CD4-positive, alpha-beta T cell (primary cell): ENCODE results near the gene EDN3. TPM values are rescaled to one million over a fixed set of nuclear protein-coding genes. Genes with fewer than 3 reads are reported as not detected.

ENCODE experiments used
- ATAC-seq: fragments of 200-7000 bp; cut with Tn5 transposase; one replicate; pipeline ENCODE4 v1.10.0; 2022; ENCODE audit warnings: mild to moderate bottlenecking; ENCODE audit not compliant: poor library complexity
- CTCF ChIA-PET: fragments of 350-600 bp; sonication (Branson Sonifier 250); formaldehyde crosslinking; loops from one replicate; lab custom pipeline; 2021; ENCODE audit warnings: antibody characterized with exemption, inconsistent platforms; lab: Charles Lee
- POLR2A ChIA-PET: fragments of 350-600 bp; sonication (Branson Sonifier 250); formaldehyde crosslinking; loops from one replicate; lab custom pipeline; 2021; ENCODE audit warnings: antibody characterized with exemption, inconsistent platforms; lab: Charles Lee
- DNase-seq, 14 experiments: peaks; one replicate each; pipeline ENCODE4 v3.0.0-alpha.2; 2013 to 2020; ENCODE audit warnings: mixed read lengths in 2 of 14
- H3K27ac ChIP-seq, 2 donors: one replicate each; pipeline versions ENCODE4 v1.5.1 to v1.7.0; 2013; ENCODE audit warnings: low read length in 2 of 2, low read depth in 1 of 2, mild to moderate bottlenecking in 1 of 2
- H3K27me3 ChIP-seq, 2 experiments: 1 replicate in 1 of 2; 2 replicates in 1 of 2; pipeline versions ENCODE4 v1.6.1 to v1.7.0; 2013; ENCODE audit warnings: low read length in 2 of 2, control low read depth in 1 of 2, mild to moderate bottlenecking in 1 of 2, moderate library complexity in 1 of 2; ENCODE audit not compliant: insufficient read depth in 2 of 2, control insufficient read depth in 1 of 2
- H3K36me3 ChIP-seq: one replicate; pipeline ENCODE4 v1.6.1; 2013; ENCODE audit warnings: low read length, control low read depth; ENCODE audit not compliant: insufficient read depth
- H3K4me1 ChIP-seq: one replicate; pipeline ENCODE4 v1.6.1; 2013; ENCODE audit warnings: low read length, control low read depth; ENCODE audit not compliant: insufficient read depth
- H3K4me3 ChIP-seq: one replicate; pipeline ENCODE4 v1.5.1; 2013; ENCODE audit warnings: mild to moderate bottlenecking, low read length, moderate library complexity
- H3K9me3 ChIP-seq, 2 experiments: 1 replicate in 1 of 2; 2 replicates in 1 of 2; pipeline versions ENCODE4 v1.6.1 to v1.7.0; 2013; ENCODE audit warnings: low read length in 2 of 2, mild to moderate bottlenecking in 2 of 2, control low read depth in 1 of 2, moderate library complexity in 1 of 2; ENCODE audit not compliant: control insufficient read depth in 1 of 2, insufficient read depth in 1 of 2
- H3K27ac Mint-ChIP-seq: one replicate; pipeline ENCODE4 v1.8.0; 2020; ENCODE audit warnings: mixed read lengths
- H3K27me3 Mint-ChIP-seq: one replicate; pipeline ENCODE4 v1.8.0; 2021; ENCODE audit warnings: mixed read lengths
- H3K36me3 Mint-ChIP-seq: one replicate; pipeline ENCODE4 v1.8.0; 2021; ENCODE audit warnings: low read depth, mixed read lengths
- H3K4me1 Mint-ChIP-seq: one replicate; pipeline ENCODE4 v1.8.0; 2021; ENCODE audit warnings: low read depth, mixed read lengths
- H3K4me3 Mint-ChIP-seq: one replicate; pipeline ENCODE4 v1.8.0; 2020; ENCODE audit warnings: mild to moderate bottlenecking, mixed read lengths
- H3K9me3 Mint-ChIP-seq: one replicate; pipeline ENCODE4 v1.8.0; 2020; ENCODE audit warnings: mixed read lengths
- intact Hi-C, 2 experiments: fragments of 100-400 bp; cut with DNase I in 1 of 2; cut with micrococcal nuclease in 1 of 2; formaldehyde crosslinking; loops; one replicate each; pipeline versions ENCODE4 v1.15.1 to v1.9.0; 2023 to 2025; cut with DNase I, micrococcal nuclease
- total RNA-seq, 174 experiments: library from RNA in 2 of 174; stranded (reverse) in 2 of 174; gene quantifications; one replicate each; pipeline ENCODE4 v1.2.3 and lab custom pipeline; 2021 to 2026
- TF ChIP-seq, protein P1 (sequence below): fragments of 200-600 bp; IDR thresholded peaks from one replicate; pipeline ENCODE4 v1.8.0; 2022; ENCODE audit warnings: antibody characterized with exemption, mild to moderate bottlenecking

Gene EDN3
- total RNA-seq, 2 experiments from 2014 or later: 1.0 to 1.4 TPM

DNA sequence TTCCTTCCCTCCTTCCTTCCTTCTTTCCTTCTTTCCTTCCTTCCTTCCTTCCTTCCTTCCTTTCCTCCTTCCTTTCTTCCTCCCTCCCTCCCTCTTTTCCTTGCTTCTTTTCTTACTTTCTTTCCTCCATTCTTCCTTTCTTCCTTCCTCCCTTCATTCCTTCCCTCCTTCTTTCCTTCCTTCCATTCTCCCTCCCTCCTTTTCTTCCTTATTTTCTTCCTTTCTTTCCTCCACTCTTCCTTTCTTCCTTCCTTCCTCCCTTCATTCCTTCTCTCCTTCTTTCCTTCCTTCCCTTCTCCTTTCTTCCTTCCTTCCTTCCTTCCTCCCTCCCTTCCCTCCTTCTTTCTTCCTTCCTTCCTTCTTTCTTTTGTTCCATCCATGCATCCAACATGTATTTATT is 35.1 kb upstream of the EDN3 start:
- no peak for DNase-seq
- TF ChIP-seq, protein P1, sequence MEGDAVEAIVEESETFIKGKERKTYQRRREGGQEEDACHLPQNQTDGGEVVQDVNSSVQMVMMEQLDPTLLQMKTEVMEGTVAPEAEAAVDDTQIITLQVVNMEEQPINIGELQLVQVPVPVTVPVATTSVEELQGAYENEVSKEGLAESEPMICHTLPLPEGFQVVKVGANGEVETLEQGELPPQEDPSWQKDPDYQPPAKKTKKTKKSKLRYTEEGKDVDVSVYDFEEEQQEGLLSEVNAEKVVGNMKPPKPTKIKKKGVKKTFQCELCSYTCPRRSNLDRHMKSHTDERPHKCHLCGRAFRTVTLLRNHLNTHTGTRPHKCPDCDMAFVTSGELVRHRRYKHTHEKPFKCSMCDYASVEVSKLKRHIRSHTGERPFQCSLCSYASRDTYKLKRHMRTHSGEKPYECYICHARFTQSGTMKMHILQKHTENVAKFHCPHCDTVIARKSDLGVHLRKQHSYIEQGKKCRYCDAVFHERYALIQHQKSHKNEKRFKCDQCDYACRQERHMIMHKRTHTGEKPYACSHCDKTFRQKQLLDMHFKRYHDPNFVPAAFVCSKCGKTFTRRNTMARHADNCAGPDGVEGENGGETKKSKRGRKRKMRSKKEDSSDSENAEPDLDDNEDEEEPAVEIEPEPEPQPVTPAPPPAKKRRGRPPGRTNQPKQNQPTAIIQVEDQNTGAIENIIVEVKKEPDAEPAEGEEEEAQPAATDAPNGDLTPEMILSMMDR: no peak
- no peaks in the 10 kb centered on the region for H3K9me3 ChIP-seq
- Mint-ChIP-seq H3K9me3 (no peaks in the 10 kb centered on the region), H3K27ac (no peak overlapping the region), H3K27me3 (no peaks in the 10 kb centered on the region), H3K4me1 (peaks cover 36% of the 10 kb centered on the region), H3K4me3 (no peak overlapping the region), H3K36me3 (no peaks in the 10 kb centered on the region)
- H3K27me3 ChIP-seq: no peaks in the 10 kb centered on the region
- CTCF ChIA-PET: no interaction called here
- no peaks in the 10 kb centered on the region for H3K36me3 ChIP-seq
- H3K4me1 ChIP-seq: no peaks in the 10 kb centered on the region
- POLR2A ChIA-PET: no interaction called here
- intact Hi-C loops: no loop called here
- no peak for ATAC-seq
- no peak overlapping the region for H3K27ac ChIP-seq
- H3K4me3 ChIP-seq: no peak overlapping the region

DNA sequence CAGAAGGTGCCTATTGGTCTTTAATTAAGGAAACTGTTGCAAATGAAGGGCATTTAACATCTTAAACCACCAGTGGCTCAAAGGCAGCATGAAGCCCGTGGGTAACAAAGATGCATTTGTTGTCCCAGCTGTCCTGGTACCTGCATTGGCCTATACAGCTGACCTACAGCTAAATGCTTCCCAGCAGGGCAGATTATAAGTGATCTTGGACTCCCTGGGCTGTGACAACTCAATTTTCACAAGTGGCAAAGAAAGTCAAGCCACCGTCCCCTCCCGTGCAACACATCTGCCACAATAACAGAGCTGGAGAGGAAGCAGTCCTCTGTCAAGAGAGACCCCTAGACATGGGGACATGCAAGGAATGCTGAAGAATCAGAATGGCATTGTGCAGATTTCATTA is 31.5 kb upstream of the EDN3 start:
- Mint-ChIP-seq H3K27ac (no peak overlapping the region), H3K9me3 (no peaks in the 10 kb centered on the region), H3K4me1 (peaks cover 23% of the 10 kb centered on the region), H3K36me3 (no peaks in the 10 kb centered on the region), H3K4me3 (no peak overlapping the region), H3K27me3 (no peaks in the 10 kb centered on the region)
- DNase-seq: no peak
- intact Hi-C loops: no loop called here
- Histone ChIP-seq H3K4me3 (no peak overlapping the region), H3K9me3 (no peaks in the 10 kb centered on the region), H3K27me3 (peaks cover 0 to 5% of the 10 kb centered on the region in 2 experiments), H3K4me1 (peaks cover 3% of the 10 kb centered on the region), H3K36me3 (no peaks in the 10 kb centered on the region), H3K27ac (no peak overlapping the region)
- POLR2A ChIA-PET: no interaction called here
- TF ChIP-seq, protein P1: no peak
- ATAC-seq: no peak
- CTCF ChIA-PET: interaction anchor here (0.6 kb wide), 1 partner anchor 15 kb away, joined by 3 read pairs; no protein-coding TSS in a partner anchor

DNA sequence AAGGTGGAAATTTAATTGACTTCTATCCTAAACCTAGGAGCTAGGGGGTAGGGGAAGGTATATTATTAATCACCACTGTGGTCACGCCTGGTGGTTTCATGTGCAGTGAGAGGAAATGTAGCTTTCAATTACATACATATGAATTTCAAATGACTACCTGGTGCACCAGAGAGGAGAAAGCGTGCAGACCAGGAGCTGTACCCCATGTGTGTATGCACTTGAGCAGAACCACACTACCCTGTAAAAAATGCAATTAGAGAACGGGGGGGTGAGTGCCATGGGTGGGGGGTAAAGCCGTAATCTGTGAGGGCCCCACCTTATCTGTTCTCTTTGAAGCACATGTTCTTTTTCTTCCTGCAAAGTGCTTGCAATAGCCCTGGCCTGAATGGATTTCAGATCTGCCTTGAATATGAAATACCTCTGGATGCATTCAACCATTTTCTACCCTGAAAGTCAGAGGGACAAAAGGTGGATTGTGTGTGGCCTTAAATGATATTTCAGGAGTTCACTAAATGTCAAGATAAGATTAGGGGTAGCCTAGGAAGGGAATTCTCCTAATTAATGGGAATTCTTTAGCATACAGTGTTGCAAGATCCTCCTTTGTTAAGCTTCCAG is 30.9 kb upstream of the EDN3 start:
- H3K27me3 Mint-ChIP-seq: no peaks in the 10 kb centered on the region
- intact Hi-C loops: no loop called here
- no peak overlapping the region for H3K27ac ChIP-seq
- ChIA-PET CTCF (interaction anchor here (0.6 kb wide), 1 partner anchor 15 kb away, joined by 3 read pairs; no protein-coding TSS in a partner anchor), POLR2A (interaction anchor here (2.6 kb wide), 1 partner anchor 16 kb away, joined by 11 read pairs; no protein-coding TSS in a partner anchor)
- H3K4me3 ChIP-seq: no peak overlapping the region
- no peak overlapping the region for H3K27ac Mint-ChIP-seq
- H3K4me3 Mint-ChIP-seq: no peak overlapping the region
- H3K9me3 ChIP-seq: no peaks in the 10 kb centered on the region
- peaks cover 0 to 5% of the 10 kb centered on the region in 2 experiments for H3K27me3 ChIP-seq
- H3K4me1 Mint-ChIP-seq: peaks cover 29% of the 10 kb centered on the region
- DNase-seq (no peak), ATAC-seq (no peak)
- no peaks in the 10 kb centered on the region for H3K36me3 Mint-ChIP-seq
- no peaks in the 10 kb centered on the region for H3K9me3 Mint-ChIP-seq
- TF ChIP-seq, protein P1: no peak
- H3K36me3 ChIP-seq: no peaks in the 10 kb centered on the region
- peaks cover 6% of the 10 kb centered on the region for H3K4me1 ChIP-seq
